ENCODE data around the gene BARHL1. TPM values are rescaled to one million over a fixed set of nuclear protein-coding genes. Genes with fewer than 3 reads are reported as not detected.

Gene BARHL1
- total and polyA plus RNA-seq, 9 of the 15 experiments (the other 6 are each of a cell fraction or from before 2014, with no cell fraction given) = not detected

DNA sequence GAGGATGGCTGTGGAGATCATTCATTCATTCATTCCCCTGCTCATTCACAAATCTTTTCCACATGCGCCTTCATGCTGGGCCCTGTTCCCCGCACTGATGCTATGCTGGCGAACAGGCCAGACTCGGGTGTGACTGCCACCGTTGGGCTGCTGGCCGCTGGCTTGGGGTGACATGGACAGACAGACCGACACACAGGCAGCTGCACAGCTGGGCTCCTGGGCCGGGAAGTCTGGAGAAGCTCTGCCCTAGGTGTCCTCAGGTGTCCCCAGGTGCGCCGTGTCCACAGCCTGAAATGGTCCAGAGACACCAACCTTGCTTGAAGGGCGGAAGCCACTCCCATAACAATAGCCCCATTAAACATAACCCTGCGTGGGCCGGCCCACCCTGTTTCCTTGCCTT is 35.0 kb upstream of the BARHL1 start:
- CTCF ChIA-PET (ENCODE audit: low intra/inter-chr PET ratio) = interaction anchor here (0.7 kb wide), 1 partner anchor 1073 kb away, joined by 3 read pairs; no protein-coding TSS in a partner anchor
- Histone ChIP-seq H3K9ac (ENCODE audit: insufficient read depth in 1 of 2, low read depth in 2 of 2, low read length in 2 of 2) (no peak overlapping the region), H3K4me2 (ENCODE audit: insufficient read depth, low read length) (no peak overlapping the region), H4K20me1 (replicated peaks; ENCODE audit: control insufficient read depth, insufficient read depth, low read length) (peaks cover 25% of the 10 kb centered on the region), H3K27me3 (ENCODE audit: control insufficient read depth in 2 of 2, insufficient read depth in 2 of 2, low read length in 2 of 2) (peaks cover 33 to 73% of the 10 kb centered on the region in 2 experiments), H3K27ac (ENCODE audit: extremely low read depth, low read depth, low read length) (no peak overlapping the region), H3K79me2 (ENCODE audit: control insufficient read depth, insufficient read depth, low read length) (no peaks in the 10 kb centered on the region), H3K4me3 (no peak overlapping the region), H3K9me3 (replicated peaks; ENCODE audit: control insufficient read depth, insufficient read depth, low read depth, low read length) (no peaks in the 10 kb centered on the region), H3K4me1 (replicated peaks in 1 of 2; ENCODE audit: control insufficient read depth in 2 of 2, insufficient read depth in 2 of 2, low read length in 2 of 2) (peaks cover 0 to 17% of the 10 kb centered on the region in 2 experiments; a peak in 2 of 5 replicates), H2AFZ (ENCODE audit: low read depth, low read length) (no peak overlapping the region), H3K36me3 (ENCODE audit: control insufficient read depth, insufficient read depth, low read length) (no peaks in the 10 kb centered on the region), H3K9me1 (ENCODE audit: control insufficient read depth, insufficient read depth, low read length) (no peaks in the 10 kb centered on the region)
- in situ Hi-C loops (cut with MboI) (no loop called here), intact Hi-C loops (cut with micrococcal nuclease) (no loop called here)
- ATAC-seq (no peak), FAIRE-seq (no peak), DNase-seq (ENCODE audit: extremely low read depth in 1 of 4, low spot score in 3 of 4) (no peak)
- 2% methylated on average over 12 of the region's 13 CpGs for WGBS (ENCODE audit: insufficient coverage, low coverage, missing lambda C conversion rate)
- no TSS peak for BruUV-seq (replicated peaks)
- POLR2A ChIA-PET = interaction anchor here (0.7 kb wide), 1 partner anchor 845 kb away, joined by 3 read pairs; no protein-coding TSS in a partner anchor
- TF ChIP-seq PCBP2 (IDR thresholded peaks at IDR 0.05; ENCODE audit: low read depth, low read length, poor library complexity, severe bottlenecking) (no peak), FOXJ2 (tag; IDR thresholded peaks at IDR 0.05) (no peak), MCM3 (IDR thresholded peaks at IDR 0.05) (no peak), TAL1 (IDR thresholded peaks at IDR 0.05) (no peak), ZNF274 (IDR thresholded peaks at IDR 0.05; ENCODE audit: borderline replicate concordance, low read depth, low read length) (no peak), NCOA2 (IDR thresholded peaks at IDR 0.05; ENCODE audit: partially characterized antibody in 2 of 2) (no peak)
- TF ChIP-seq, protein P1, sequence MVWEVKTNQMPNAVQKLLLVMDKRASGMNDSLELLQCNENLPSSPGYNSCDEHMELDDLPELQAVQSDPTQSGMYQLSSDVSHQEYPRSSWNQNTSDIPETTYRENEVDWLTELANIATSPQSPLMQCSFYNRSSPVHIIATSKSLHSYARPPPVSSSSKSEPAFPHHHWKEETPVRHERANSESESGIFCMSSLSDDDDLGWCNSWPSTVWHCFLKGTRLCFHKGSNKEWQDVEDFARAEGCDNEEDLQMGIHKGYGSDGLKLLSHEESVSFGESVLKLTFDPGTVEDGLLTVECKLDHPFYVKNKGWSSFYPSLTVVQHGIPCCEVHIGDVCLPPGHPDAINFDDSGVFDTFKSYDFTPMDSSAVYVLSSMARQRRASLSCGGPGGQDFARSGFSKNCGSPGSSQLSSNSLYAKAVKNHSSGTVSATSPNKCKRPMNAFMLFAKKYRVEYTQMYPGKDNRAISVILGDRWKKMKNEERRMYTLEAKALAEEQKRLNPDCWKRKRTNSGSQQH (CRISPR knock-in tag; IDR thresholded peaks at IDR 0.05) = no peak
- TF ChIP-seq, protein P2, sequence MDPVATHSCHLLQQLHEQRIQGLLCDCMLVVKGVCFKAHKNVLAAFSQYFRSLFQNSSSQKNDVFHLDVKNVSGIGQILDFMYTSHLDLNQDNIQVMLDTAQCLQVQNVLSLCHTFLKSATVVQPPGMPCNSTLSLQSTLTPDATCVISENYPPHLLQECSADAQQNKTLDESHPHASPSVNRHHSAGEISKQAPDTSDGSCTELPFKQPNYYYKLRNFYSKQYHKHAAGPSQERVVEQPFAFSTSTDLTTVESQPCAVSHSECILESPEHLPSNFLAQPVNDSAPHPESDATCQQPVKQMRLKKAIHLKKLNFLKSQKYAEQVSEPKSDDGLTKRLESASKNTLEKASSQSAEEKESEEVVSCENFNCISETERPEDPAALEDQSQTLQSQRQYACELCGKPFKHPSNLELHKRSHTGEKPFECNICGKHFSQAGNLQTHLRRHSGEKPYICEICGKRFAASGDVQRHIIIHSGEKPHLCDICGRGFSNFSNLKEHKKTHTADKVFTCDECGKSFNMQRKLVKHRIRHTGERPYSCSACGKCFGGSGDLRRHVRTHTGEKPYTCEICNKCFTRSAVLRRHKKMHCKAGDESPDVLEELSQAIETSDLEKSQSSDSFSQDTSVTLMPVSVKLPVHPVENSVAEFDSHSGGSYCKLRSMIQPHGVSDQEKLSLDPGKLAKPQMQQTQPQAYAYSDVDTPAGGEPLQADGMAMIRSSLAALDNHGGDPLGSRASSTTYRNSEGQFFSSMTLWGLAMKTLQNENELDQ (CRISPR knock-in tag; IDR thresholded peaks at IDR 0.05; ENCODE audit: borderline replicate concordance) = no peak

All from K562 (cell line).